T-cell (primary cell): ENCODE results near the gene NDUFS7. TPM values are rescaled to one million over a fixed set of nuclear protein-coding genes. Genes with fewer than 3 reads are reported as not detected.

Source experiments
- ATAC-seq, 4 experiments: fragments of 200-7000 bp in 3 of 4; fragments of 150-1000 bp in 1 of 4; cut with Tn5 transposase; replicated peaks in 1 of 4; 1 replicate in 3 of 4; 2 replicates in 1 of 4; pipeline ENCODE4 v1.10.0; 2021; ENCODE audit warnings: moderate library complexity in 3 of 4, mild to moderate bottlenecking in 2 of 4, moderate number of reproducible peaks in 1 of 4
- CTCF ChIA-PET, 2 donors: fragments of 300-600 bp; sonication (Branson Sonifier 250); formaldehyde crosslinking; loops; one replicate each; lab custom pipeline; 2022; ENCODE audit warnings: antibody characterized with exemption in 2 of 2; lab: Charles Lee
- POLR2A ChIA-PET, 2 donors: fragments of 300-600 bp; sonication (Branson Sonifier 250); formaldehyde crosslinking; loops; one replicate each; lab custom pipeline; 2022; ENCODE audit warnings: antibody characterized with exemption in 2 of 2; lab: Charles Lee
- DNase-seq, 35 experiments: peaks; one replicate each; pipeline versions ENCODE4 v3.0.0 to v3.0.0-alpha.2; 2013 to 2023
- H3K27ac ChIP-seq: one replicate; pipeline ENCODE4 v1.5.1; 2013; ENCODE audit warnings: low read length
- H3K27me3 ChIP-seq, 2 experiments: replicated peaks in 1 of 2; 1 replicate in 1 of 2; 2 replicates in 1 of 2; pipeline versions ENCODE4 v1.6.1 to v1.7.0; 2013; ENCODE audit warnings: low read length in 1 of 2, mixed read lengths in 1 of 2; ENCODE audit not compliant: control insufficient read depth in 2 of 2, insufficient read depth in 2 of 2; ENCODE audit errors: extremely low read depth in 1 of 2
- H3K36me3 ChIP-seq, 2 donors: 1 replicate in 1 of 2; 2 replicates in 1 of 2; pipeline versions ENCODE4 v1.6.1 to v1.7.0; 2013; ENCODE audit warnings: low read length in 1 of 2; ENCODE audit not compliant: control insufficient read depth in 2 of 2, insufficient read depth in 1 of 2; ENCODE audit errors: extremely low read depth in 1 of 2
- H3K4me1 ChIP-seq, 2 experiments: 1 replicate in 1 of 2; 2 replicates in 1 of 2; pipeline versions ENCODE4 v1.6.1 to v1.7.0; 2013; ENCODE audit warnings: low read length in 2 of 2, mixed read lengths in 1 of 2; ENCODE audit not compliant: insufficient read depth in 2 of 2, control insufficient read depth in 1 of 2; ENCODE audit errors: extremely low read depth in 1 of 2
- H3K4me3 ChIP-seq, 2 donors: 1 replicate in 1 of 2; 2 replicates in 1 of 2; pipeline versions ENCODE4 v1.5.1 to v1.7.0; 2013; ENCODE audit warnings: mild to moderate bottlenecking in 2 of 2, low read length in 1 of 2, moderate library complexity in 1 of 2; ENCODE audit not compliant: control insufficient read depth in 1 of 2; ENCODE audit errors: extremely low read depth in 1 of 2
- H3K9me3 ChIP-seq: 2 replicates; pipeline ENCODE4 v1.7.0; 2013
- H3K27ac Mint-ChIP-seq, 2 donors: one replicate each; pipeline ENCODE4 v1.8.0; 2020 to 2021; ENCODE audit warnings: mild to moderate bottlenecking in 2 of 2, mixed read lengths in 2 of 2
- H3K27me3 Mint-ChIP-seq, 2 donors: one replicate each; pipeline ENCODE4 v1.8.0; 2021 to 2022; ENCODE audit warnings: mixed read lengths in 2 of 2
- H3K36me3 Mint-ChIP-seq: one replicate; pipeline ENCODE4 v1.8.0; 2021; ENCODE audit warnings: mixed read lengths
- H3K4me1 Mint-ChIP-seq, 3 donors: one replicate each; pipeline ENCODE4 v1.8.0; 2020 to 2022; ENCODE audit warnings: mixed read lengths in 3 of 3, mild to moderate bottlenecking in 1 of 3
- H3K4me3 Mint-ChIP-seq, 3 donors: one replicate each; pipeline ENCODE4 v1.8.0; 2020 to 2022; ENCODE audit warnings: mild to moderate bottlenecking in 3 of 3, mixed read lengths in 3 of 3, moderate library complexity in 3 of 3
- H3K9me3 Mint-ChIP-seq, 3 donors: one replicate each; pipeline ENCODE4 v1.8.0; 2020 to 2022; ENCODE audit warnings: mixed read lengths in 3 of 3
- whole genome bisulfite sequencing: methylation state at CpG from one replicate; pipeline ENCODE4 v1.1.5; 2013; ENCODE audit warnings: missing lambda C conversion rate; ENCODE audit not compliant: insufficient coverage; 5-methylcytosine and 5-hydroxymethylcytosine counted together
- total RNA-seq, 35 experiments: library from RNA in 6 of 35; stranded (reverse) in 6 of 35; fragments of 120-200 nt in 1 of 35; gene quantifications; one replicate each; pipeline versions ENCODE4 v1.2.1 to v1.2.4 and lab custom pipeline; 2013 to 2026

NDUFS7 gene
- total RNA-seq, 5 donors from 2014 or later (not counting 1 experiment from before 2014, with no cell fraction given), result 50.3 to 85.5 (median 79.6) TPM

GRCh38 chr19:1392939-1393530 is 9.3 kb downstream of the NDUFS7 start:
- CTCF ChIA-PET, result no interaction called here
- Histone ChIP-seq H3K4me3 (no peak overlapping the region), H3K27ac (no peak overlapping the region), H3K4me1 (peaks cover 0 to 14% of the 10 kb centered on the region in 2 experiments), H3K27me3 (no peaks in the 10 kb centered on the region), H3K9me3 (no peaks in the 10 kb centered on the region), H3K36me3 (peaks cover 5 to 43% of the 10 kb centered on the region in 2 donors)
- no peaks in the 10 kb centered on the region for H3K9me3 Mint-ChIP-seq
- H3K27me3 Mint-ChIP-seq, result no peaks in the 10 kb centered on the region
- POLR2A ChIA-PET, result no interaction called here
- peaks cover 26% of the 10 kb centered on the region for H3K36me3 Mint-ChIP-seq
- no peak for DNase-seq
- no peak overlapping the region for H3K4me3 Mint-ChIP-seq
- WGBS, result 96% methylated on average over 22 of the region's 37 CpGs
- H3K27ac Mint-ChIP-seq, result no peak overlapping the region
- ATAC-seq, result no peak
- H3K4me1 Mint-ChIP-seq, result peaks cover 0 to 9% (median 4%) of the 10 kb centered on the region in 3 donors

GRCh38 chr19:1393841-1394240 is 10.1 kb downstream of the NDUFS7 start:
- no peak overlapping the region for H3K27ac Mint-ChIP-seq
- no peaks in the 10 kb centered on the region for H3K9me3 Mint-ChIP-seq

GRCh38 chr19:1394252-1395193 is 10.8 kb downstream of the NDUFS7 start:
- Histone ChIP-seq H3K36me3 (peaks cover 6 to 28% of the 10 kb centered on the region in 2 donors), H3K27ac (no peak overlapping the region), H3K4me1 (peaks cover 0 to 14% of the 10 kb centered on the region in 2 experiments), H3K9me3 (no peaks in the 10 kb centered on the region), H3K27me3 (no peaks in the 10 kb centered on the region), H3K4me3 (no peak overlapping the region)
- 94% methylated on average over 31 of the region's 43 CpGs for WGBS
- H3K4me1 Mint-ChIP-seq, result peaks cover 4 to 5% (median 4%) of the 10 kb centered on the region in 3 donors
- ATAC-seq (no peak), DNase-seq (no peak)
- POLR2A ChIA-PET, result no interaction called here
- peaks cover 19% of the 10 kb centered on the region for H3K36me3 Mint-ChIP-seq
- H3K9me3 Mint-ChIP-seq, result no peaks in the 10 kb centered on the region
- no peak overlapping the region for H3K27ac Mint-ChIP-seq
- CTCF ChIA-PET, result no interaction called here
- no peak overlapping the region for H3K4me3 Mint-ChIP-seq
- no peaks in the 10 kb centered on the region for H3K27me3 Mint-ChIP-seq

More at GRCh38 chr19:1393841-1394240, 10.1 kb downstream of the NDUFS7 start:
- Histone ChIP-seq H3K27ac (no peak overlapping the region), H3K4me3 (no peak overlapping the region), H3K36me3 (peaks cover 10 to 35% of the 10 kb centered on the region in 2 donors), H3K27me3 (no peaks in the 10 kb centered on the region), H3K9me3 (no peaks in the 10 kb centered on the region), H3K4me1 (peaks cover 0 to 14% of the 10 kb centered on the region in 2 experiments)
- 95% methylated on average over 17 of the region's 17 CpGs for WGBS
- H3K27me3 Mint-ChIP-seq, result no peaks in the 10 kb centered on the region
- H3K36me3 Mint-ChIP-seq, result peaks cover 25% of the 10 kb centered on the region
- DNase-seq (no peak), ATAC-seq (no peak)
- H3K4me3 Mint-ChIP-seq, result no peak overlapping the region
- ChIA-PET CTCF (no interaction called here), POLR2A (no interaction called here)
- peaks cover 4 to 8% (median 4%) of the 10 kb centered on the region in 3 donors for H3K4me1 Mint-ChIP-seq

GRCh38 chr19:1395194-1396018 is 11.7 kb downstream of the NDUFS7 start:
- peaks cover 13% of the 10 kb centered on the region for H3K36me3 Mint-ChIP-seq
- Histone ChIP-seq H3K9me3 (no peaks in the 10 kb centered on the region), H3K36me3 (peaks cover 6 to 21% of the 10 kb centered on the region in 2 donors), H3K4me1 (peaks cover 0 to 16% of the 10 kb centered on the region in 2 experiments), H3K27me3 (no peaks in the 10 kb centered on the region), H3K4me3 (no peak overlapping the region), H3K27ac (no peak overlapping the region)
- CTCF ChIA-PET, result no interaction called here
- DNase-seq (no peak), ATAC-seq (no peak)
- no peak overlapping the region for H3K27ac Mint-ChIP-seq
- H3K27me3 Mint-ChIP-seq, result no peaks in the 10 kb centered on the region
- 97% methylated on average over 42 of the region's 52 CpGs for WGBS
- no peak overlapping the region for H3K4me3 Mint-ChIP-seq
- H3K4me1 Mint-ChIP-seq, result peaks cover 4 to 7% (median 4%) of the 10 kb centered on the region in 3 donors
- no peaks in the 10 kb centered on the region for H3K9me3 Mint-ChIP-seq
- POLR2A ChIA-PET, result no interaction called here

GRCh38 chr19:1396019-1396767 is 12.5 kb downstream of the NDUFS7 start:
- ChIA-PET POLR2A (interaction anchor here in 1 of 2 donors (0.6 kb wide), 1 partner anchor 39 kb away, joined by 3 read pairs; no protein-coding TSS in a partner anchor), CTCF (no interaction called here)
- peaks cover 4 to 12% (median 9%) of the 10 kb centered on the region in 3 donors for H3K4me1 Mint-ChIP-seq
- Histone ChIP-seq H3K27ac (no peak overlapping the region), H3K36me3 (peaks cover 6 to 13% of the 10 kb centered on the region in 2 donors), H3K27me3 (no peaks in the 10 kb centered on the region), H3K4me1 (peaks cover 0 to 23% of the 10 kb centered on the region in 2 experiments), H3K4me3 (no peak overlapping the region), H3K9me3 (no peaks in the 10 kb centered on the region)
- ATAC-seq (peak in 1 of 4 experiments; percentile 7), DNase-seq (no peak)
- 70% methylated on average over 20 of the region's 25 CpGs for WGBS
- H3K9me3 Mint-ChIP-seq, result no peaks in the 10 kb centered on the region
- no peak overlapping the region for H3K4me3 Mint-ChIP-seq
- no peak overlapping the region for H3K27ac Mint-ChIP-seq
- H3K27me3 Mint-ChIP-seq, result no peaks in the 10 kb centered on the region
- peaks cover 11% of the 10 kb centered on the region for H3K36me3 Mint-ChIP-seq
